WTC11 (cell line): ENCODE data around the gene IL4R. TPM values are rescaled to one million over a fixed set of nuclear protein-coding genes. Genes with fewer than 3 reads are reported as not detected.

Experiments used
- ATAC-seq: fragments of 200-7000 bp; cut with Tn5 transposase; 2 replicates; pipeline ENCODE4 v1.10.0; 2021; ENCODE audit warnings: mild to moderate bottlenecking, moderate library complexity
- CTCF ChIA-PET: fragments of 300-600 bp; sonication (Branson Sonifier 250); formaldehyde crosslinking; loops from one replicate; lab custom pipeline; 2021; ENCODE audit warnings: antibody characterized with exemption; lab: Charles Lee
- POLR2A ChIA-PET: fragments of 350-600 bp; sonication (Branson Sonifier 250); formaldehyde crosslinking; loops from one replicate; lab custom pipeline; 2021; ENCODE audit warnings: antibody characterized with exemption; lab: Charles Lee
- DNase-seq: peaks from one replicate; pipeline ENCODE4 v3.0.0; 2021; ENCODE audit warnings: low spot score
- H3K27ac Mint-ChIP-seq: 2 replicates; pipeline ENCODE4 v1.8.0; 2021; ENCODE audit warnings: mixed read lengths
- H3K27me3 Mint-ChIP-seq: 2 replicates; pipeline ENCODE4 v1.8.0; 2021; ENCODE audit warnings: low read depth, mild to moderate bottlenecking, moderate library complexity, mixed read lengths
- H3K36me3 Mint-ChIP-seq: 2 replicates; pipeline ENCODE4 v1.8.0; 2021; ENCODE audit warnings: mixed read lengths
- H3K4me1 Mint-ChIP-seq: 2 replicates; pipeline ENCODE4 v1.8.0; 2022; ENCODE audit warnings: mixed read lengths
- H3K4me3 Mint-ChIP-seq: 2 replicates; pipeline ENCODE4 v1.8.0; 2021; ENCODE audit warnings: mild to moderate bottlenecking, moderate library complexity, mixed read lengths
- H3K9me3 Mint-ChIP-seq: 2 replicates; pipeline ENCODE4 v1.8.0; 2021; ENCODE audit warnings: mixed read lengths
- CREB1 ChIP-seq: sonication (generic); formaldehyde crosslinking; IDR thresholded peaks from 2 replicates; pipeline ENCODE4 v1.8.0; 2023; ENCODE audit warnings: mild to moderate bottlenecking, missing genetic modification reagents
- IRF2 ChIP-seq: sonication (generic); formaldehyde crosslinking; IDR thresholded peaks from 2 replicates; pipeline ENCODE4 v1.8.0; 2022; ENCODE audit warnings: low read depth, missing genetic modification reagents, borderline replicate concordance
- KAT7 ChIP-seq: sonication (generic); formaldehyde crosslinking; IDR thresholded peaks from 2 replicates; pipeline ENCODE4 v1.8.1; 2023; ENCODE audit warnings: missing genetic modification reagents, mild to moderate bottlenecking, borderline replicate concordance
- MYBL2 ChIP-seq: sonication (generic); formaldehyde crosslinking; IDR thresholded peaks from 2 replicates; pipeline ENCODE4 v1.8.1; 2023; ENCODE audit warnings: mild to moderate bottlenecking, moderate library complexity, missing genetic modification reagents
- NR1H2 ChIP-seq: sonication (generic); formaldehyde crosslinking; IDR thresholded peaks from 2 replicates; pipeline ENCODE4 v1.9.0; 2021; ENCODE audit warnings: mild to moderate bottlenecking, moderate library complexity, missing genetic modification reagents
- NR2C2 ChIP-seq: sonication (generic); formaldehyde crosslinking; IDR thresholded peaks from 2 replicates; pipeline ENCODE4 v1.8.0; 2022; ENCODE audit warnings: mild to moderate bottlenecking, missing genetic modification reagents
- OVOL2 ChIP-seq: fragments of 250-450 bp; sonication (Bioruptor Pico); IDR thresholded peaks from 2 replicates; pipeline ENCODE4 v1.9.0; 2021; ENCODE audit warnings: mild to moderate bottlenecking, borderline replicate concordance
- SMAD3 ChIP-seq: sonication (generic); formaldehyde crosslinking; IDR thresholded peaks from 2 replicates; pipeline ENCODE4 v1.8.0; 2022; ENCODE audit warnings: missing genetic modification reagents, mild to moderate bottlenecking, borderline replicate concordance
- SMAD4 ChIP-seq: sonication (generic); formaldehyde crosslinking; IDR thresholded peaks from 2 replicates; pipeline ENCODE4 v1.8.0; 2022; ENCODE audit warnings: mild to moderate bottlenecking, missing genetic modification reagents
- ZNF263 ChIP-seq: sonication (generic); formaldehyde crosslinking; IDR thresholded peaks from 2 replicates; pipeline ENCODE4 v1.8.1; 2022; ENCODE audit warnings: low read depth, mild to moderate bottlenecking, moderate library complexity, missing genetic modification reagents
- ZNF317 ChIP-seq: sonication (generic); formaldehyde crosslinking; IDR thresholded peaks from 2 replicates; pipeline ENCODE4 v1.8.1; 2023; ENCODE audit warnings: low read depth, mild to moderate bottlenecking, moderate library complexity, missing genetic modification reagents, borderline replicate concordance
- ZNF423 ChIP-seq: fragments of 250-450 bp; sonication (Bioruptor Pico); IDR thresholded peaks from 2 replicates; pipeline ENCODE4 v2.1.2; 2022; ENCODE audit warnings: mild to moderate bottlenecking, moderate library complexity
- ZNF671 ChIP-seq: fragments of 250-450 bp; sonication (Bioruptor Pico); IDR thresholded peaks from 2 replicates; pipeline ENCODE4 v1.8.0; 2021; ENCODE audit warnings: mild to moderate bottlenecking
- total RNA-seq: library from RNA; stranded (reverse); gene quantifications from 3 replicates; pipeline ENCODE4 v1.2.3, GENCODE V29; 2021
- TF ChIP-seq, protein P1 (sequence below): sonication (generic); formaldehyde crosslinking; conservative IDR thresholded peaks from 2 replicates; pipeline ENCODE4 v1.8.1; 2022; ENCODE audit warnings: mild to moderate bottlenecking, missing genetic modification reagents
- TF ChIP-seq, protein P2 (sequence below): fragments of 250-450 bp; sonication (Bioruptor Pico); conservative IDR thresholded peaks from 2 replicates; pipeline ENCODE4 v1.9.0; 2021; ENCODE audit warnings: mild to moderate bottlenecking
- TF ChIP-seq, protein P3 (sequence below): sonication (generic); formaldehyde crosslinking; IDR thresholded peaks from 2 replicates; pipeline ENCODE4 v1.8.0; 2023; ENCODE audit warnings: missing genetic modification reagents, mild to moderate bottlenecking, borderline replicate concordance
- TF ChIP-seq, protein P4 (sequence below): sonication (generic); formaldehyde crosslinking; IDR thresholded peaks from 2 replicates; pipeline ENCODE4 v1.8.1; 2023; ENCODE audit warnings: mild to moderate bottlenecking, missing genetic modification reagents
- TF ChIP-seq, protein P5 (sequence below): fragments of 200-600 bp; IDR thresholded peaks from 2 replicates; pipeline ENCODE4 v1.8.0; 2022; ENCODE audit warnings: antibody characterized with exemption
- TF ChIP-seq, protein P6 (sequence below): sonication (generic); formaldehyde crosslinking; IDR thresholded peaks from 2 replicates; pipeline ENCODE4 v1.8.1; 2022; ENCODE audit warnings: mild to moderate bottlenecking, missing genetic modification reagents, moderate library complexity, borderline replicate concordance
- TF ChIP-seq, protein P7 (sequence below): sonication (generic); formaldehyde crosslinking; IDR thresholded peaks from 2 replicates; pipeline ENCODE4 v1.8.1; 2022; ENCODE audit warnings: mild to moderate bottlenecking, moderate library complexity, missing genetic modification reagents

IL4R gene
- total RNA-seq, 1 experiment from 2014 or later, result 28.7 TPM

DNA sequence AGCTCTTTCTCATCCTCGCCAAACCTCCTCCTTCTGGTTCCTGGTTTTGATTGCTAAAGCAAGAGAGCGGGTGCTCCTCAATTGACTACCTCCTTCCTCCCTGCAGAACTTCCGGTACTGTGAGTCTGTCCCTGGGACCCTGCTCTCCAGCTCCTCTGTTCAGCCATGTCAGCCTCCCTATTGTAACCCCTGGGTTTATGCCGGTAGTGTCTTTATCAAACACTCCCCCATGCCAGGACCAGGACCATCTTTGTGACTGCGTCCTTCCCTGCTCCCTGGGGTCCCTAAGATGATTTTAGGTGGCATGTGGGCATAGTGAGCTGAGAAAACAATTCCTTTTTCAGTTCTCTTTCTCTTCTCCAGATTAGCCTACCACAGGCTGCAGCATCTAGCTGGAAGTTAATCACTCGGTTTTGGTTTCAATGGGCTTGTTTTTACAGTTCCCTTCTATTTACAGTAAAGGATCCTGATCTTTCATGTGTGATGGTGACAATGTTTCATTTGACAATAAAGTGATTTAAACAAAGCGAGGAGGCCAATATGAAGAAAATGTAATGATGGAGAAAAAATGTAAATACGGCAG is 60.5 kb downstream of the IL4R start:
- ChIA-PET POLR2A (interaction anchor here (1.0 kb wide), 1 partner anchor 195 kb away, joined by 4 read pairs; no protein-coding TSS in a partner anchor), CTCF (interaction anchor here (0.6 to 3.9 kb wide), 16 partner anchors 7 to 264 kb away, joined by 3 to 50 read pairs (median 4); no protein-coding TSS in a partner anchor)
- no peak for DNase-seq
- Mint-ChIP-seq H3K4me3 (no peak overlapping the region), H3K36me3 (no peaks in the 10 kb centered on the region), H3K9me3 (peaks cover 3% of the 10 kb centered on the region; the same call in 1 of the 2 replicates), H3K27ac (no peak overlapping the region), H3K27me3 (no peaks in the 10 kb centered on the region; the same call in 1 of the 2 replicates), H3K4me1 (no peaks in the 10 kb centered on the region)
- no peak for ATAC-seq
- TF ChIP-seq MYBL2 (CRISPR knock-in tag), result no peak
- no peak for TF ChIP-seq ZNF263
- TF ChIP-seq SMAD4 (CRISPR knock-in tag), result no peak
- TF ChIP-seq, protein P1, sequence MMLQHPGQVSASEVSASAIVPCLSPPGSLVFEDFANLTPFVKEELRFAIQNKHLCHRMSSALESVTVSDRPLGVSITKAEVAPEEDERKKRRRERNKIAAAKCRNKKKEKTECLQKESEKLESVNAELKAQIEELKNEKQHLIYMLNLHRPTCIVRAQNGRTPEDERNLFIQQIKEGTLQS (CRISPR knock-in tag), result no peak
- TF ChIP-seq ZNF423 (CRISPR knock-in tag), result no peak
- no peak for TF ChIP-seq NR2C2
- no peak for TF ChIP-seq ZNF671
- TF ChIP-seq, protein P2, sequence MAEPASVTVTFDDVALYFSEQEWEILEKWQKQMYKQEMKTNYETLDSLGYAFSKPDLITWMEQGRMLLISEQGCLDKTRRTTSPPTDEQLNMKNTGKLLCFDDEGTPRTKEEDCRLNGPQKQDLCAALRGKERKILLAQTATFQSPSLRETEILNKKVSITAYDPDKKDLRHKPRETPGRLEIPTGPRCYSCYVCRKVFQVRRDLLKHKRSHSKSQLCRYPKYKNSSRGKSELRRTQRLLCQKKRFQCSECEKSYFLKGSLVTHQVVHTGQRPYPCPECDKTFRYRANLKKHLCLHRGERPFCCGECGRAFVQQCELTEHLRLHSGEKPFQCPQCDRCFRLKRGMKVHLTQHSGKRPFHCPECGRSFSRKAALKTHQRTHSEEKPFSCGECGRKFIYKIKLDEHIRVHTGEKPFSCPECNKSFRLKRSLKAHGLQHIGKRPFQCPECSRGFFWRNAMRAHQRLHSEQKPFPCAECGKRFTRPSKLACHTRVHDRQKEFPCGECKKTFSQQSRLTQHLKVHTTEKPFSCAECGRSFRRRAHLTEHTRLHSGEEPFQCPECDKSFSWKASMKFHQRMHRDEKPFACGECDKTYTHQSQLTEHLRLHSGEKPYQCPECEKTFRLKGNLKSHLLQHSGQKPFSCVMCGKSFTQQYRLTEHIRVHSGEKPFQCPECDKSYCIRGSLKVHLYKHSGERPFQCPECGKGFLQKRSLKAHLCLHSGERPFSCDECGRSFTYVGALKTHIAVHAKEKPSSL (CRISPR knock-in tag), result no peak
- TF ChIP-seq IRF2 (CRISPR knock-in tag), result no peak
- TF ChIP-seq, protein P3, sequence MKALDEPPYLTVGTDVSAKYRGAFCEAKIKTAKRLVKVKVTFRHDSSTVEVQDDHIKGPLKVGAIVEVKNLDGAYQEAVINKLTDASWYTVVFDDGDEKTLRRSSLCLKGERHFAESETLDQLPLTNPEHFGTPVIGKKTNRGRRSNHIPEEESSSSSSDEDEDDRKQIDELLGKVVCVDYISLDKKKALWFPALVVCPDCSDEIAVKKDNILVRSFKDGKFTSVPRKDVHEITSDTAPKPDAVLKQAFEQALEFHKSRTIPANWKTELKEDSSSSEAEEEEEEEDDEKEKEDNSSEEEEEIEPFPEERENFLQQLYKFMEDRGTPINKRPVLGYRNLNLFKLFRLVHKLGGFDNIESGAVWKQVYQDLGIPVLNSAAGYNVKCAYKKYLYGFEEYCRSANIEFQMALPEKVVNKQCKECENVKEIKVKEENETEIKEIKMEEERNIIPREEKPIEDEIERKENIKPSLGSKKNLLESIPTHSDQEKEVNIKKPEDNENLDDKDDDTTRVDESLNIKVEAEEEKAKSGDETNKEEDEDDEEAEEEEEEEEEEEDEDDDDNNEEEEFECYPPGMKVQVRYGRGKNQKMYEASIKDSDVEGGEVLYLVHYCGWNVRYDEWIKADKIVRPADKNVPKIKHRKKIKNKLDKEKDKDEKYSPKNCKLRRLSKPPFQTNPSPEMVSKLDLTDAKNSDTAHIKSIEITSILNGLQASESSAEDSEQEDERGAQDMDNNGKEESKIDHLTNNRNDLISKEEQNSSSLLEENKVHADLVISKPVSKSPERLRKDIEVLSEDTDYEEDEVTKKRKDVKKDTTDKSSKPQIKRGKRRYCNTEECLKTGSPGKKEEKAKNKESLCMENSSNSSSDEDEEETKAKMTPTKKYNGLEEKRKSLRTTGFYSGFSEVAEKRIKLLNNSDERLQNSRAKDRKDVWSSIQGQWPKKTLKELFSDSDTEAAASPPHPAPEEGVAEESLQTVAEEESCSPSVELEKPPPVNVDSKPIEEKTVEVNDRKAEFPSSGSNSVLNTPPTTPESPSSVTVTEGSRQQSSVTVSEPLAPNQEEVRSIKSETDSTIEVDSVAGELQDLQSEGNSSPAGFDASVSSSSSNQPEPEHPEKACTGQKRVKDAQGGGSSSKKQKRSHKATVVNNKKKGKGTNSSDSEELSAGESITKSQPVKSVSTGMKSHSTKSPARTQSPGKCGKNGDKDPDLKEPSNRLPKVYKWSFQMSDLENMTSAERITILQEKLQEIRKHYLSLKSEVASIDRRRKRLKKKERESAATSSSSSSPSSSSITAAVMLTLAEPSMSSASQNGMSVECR (CRISPR knock-in tag), result no peak
- no peak for TF ChIP-seq KAT7
- TF ChIP-seq OVOL2 (CRISPR knock-in tag), result no peak
- no peak for TF ChIP-seq SMAD3 (CRISPR knock-in tag)
- TF ChIP-seq, protein P4, sequence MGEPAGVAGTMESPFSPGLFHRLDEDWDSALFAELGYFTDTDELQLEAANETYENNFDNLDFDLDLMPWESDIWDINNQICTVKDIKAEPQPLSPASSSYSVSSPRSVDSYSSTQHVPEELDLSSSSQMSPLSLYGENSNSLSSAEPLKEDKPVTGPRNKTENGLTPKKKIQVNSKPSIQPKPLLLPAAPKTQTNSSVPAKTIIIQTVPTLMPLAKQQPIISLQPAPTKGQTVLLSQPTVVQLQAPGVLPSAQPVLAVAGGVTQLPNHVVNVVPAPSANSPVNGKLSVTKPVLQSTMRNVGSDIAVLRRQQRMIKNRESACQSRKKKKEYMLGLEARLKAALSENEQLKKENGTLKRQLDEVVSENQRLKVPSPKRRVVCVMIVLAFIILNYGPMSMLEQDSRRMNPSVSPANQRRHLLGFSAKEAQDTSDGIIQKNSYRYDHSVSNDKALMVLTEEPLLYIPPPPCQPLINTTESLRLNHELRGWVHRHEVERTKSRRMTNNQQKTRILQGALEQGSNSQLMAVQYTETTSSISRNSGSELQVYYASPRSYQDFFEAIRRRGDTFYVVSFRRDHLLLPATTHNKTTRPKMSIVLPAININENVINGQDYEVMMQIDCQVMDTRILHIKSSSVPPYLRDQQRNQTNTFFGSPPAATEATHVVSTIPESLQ (CRISPR knock-in tag), result no peak
- no peak for TF ChIP-seq NR1H2 (CRISPR knock-in tag)

DNA sequence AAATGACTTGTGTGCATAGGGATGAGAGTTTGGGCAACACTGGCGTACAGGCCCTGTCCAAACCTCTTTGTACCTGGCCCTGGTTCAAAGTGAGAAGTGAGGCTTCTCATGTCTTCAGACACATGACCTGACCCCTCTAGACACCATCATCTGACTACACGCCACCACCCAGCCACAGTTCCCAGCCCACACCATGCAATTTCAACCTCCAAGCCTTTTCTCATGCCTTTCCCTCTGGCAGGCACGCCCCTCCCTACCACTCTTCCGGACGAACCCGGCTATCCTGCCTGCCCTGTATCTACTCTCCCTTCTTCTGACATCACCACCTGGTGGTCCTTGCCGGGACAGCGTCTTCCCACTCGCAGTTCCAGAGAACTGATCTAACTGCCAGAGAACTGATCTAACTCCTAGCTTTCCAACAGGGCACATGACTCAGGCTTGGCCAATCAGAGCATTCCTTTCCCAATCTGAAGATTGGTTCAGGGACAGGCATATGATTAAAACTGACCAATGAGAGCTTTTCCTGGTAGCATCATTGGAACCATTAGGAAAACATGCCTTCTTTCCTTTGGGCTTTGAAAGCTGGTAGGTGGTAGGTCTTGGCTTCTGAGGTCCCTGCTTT is 61.1 kb downstream of the IL4R start:
- POLR2A ChIA-PET, result interaction anchor here (1.0 kb wide), 1 partner anchor 195 kb away, joined by 4 read pairs; no protein-coding TSS in a partner anchor
- H3K9me3 Mint-ChIP-seq, result peaks cover 5% of the 10 kb centered on the region
- peak; percentile 93 for DNase-seq
- TF ChIP-seq, protein P5, sequence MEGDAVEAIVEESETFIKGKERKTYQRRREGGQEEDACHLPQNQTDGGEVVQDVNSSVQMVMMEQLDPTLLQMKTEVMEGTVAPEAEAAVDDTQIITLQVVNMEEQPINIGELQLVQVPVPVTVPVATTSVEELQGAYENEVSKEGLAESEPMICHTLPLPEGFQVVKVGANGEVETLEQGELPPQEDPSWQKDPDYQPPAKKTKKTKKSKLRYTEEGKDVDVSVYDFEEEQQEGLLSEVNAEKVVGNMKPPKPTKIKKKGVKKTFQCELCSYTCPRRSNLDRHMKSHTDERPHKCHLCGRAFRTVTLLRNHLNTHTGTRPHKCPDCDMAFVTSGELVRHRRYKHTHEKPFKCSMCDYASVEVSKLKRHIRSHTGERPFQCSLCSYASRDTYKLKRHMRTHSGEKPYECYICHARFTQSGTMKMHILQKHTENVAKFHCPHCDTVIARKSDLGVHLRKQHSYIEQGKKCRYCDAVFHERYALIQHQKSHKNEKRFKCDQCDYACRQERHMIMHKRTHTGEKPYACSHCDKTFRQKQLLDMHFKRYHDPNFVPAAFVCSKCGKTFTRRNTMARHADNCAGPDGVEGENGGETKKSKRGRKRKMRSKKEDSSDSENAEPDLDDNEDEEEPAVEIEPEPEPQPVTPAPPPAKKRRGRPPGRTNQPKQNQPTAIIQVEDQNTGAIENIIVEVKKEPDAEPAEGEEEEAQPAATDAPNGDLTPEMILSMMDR, result peak; percentile 32; the same call in 1 of the 2 replicates
- TF ChIP-seq CREB1 (CRISPR knock-in tag), result no peak
- TF ChIP-seq, protein P6, sequence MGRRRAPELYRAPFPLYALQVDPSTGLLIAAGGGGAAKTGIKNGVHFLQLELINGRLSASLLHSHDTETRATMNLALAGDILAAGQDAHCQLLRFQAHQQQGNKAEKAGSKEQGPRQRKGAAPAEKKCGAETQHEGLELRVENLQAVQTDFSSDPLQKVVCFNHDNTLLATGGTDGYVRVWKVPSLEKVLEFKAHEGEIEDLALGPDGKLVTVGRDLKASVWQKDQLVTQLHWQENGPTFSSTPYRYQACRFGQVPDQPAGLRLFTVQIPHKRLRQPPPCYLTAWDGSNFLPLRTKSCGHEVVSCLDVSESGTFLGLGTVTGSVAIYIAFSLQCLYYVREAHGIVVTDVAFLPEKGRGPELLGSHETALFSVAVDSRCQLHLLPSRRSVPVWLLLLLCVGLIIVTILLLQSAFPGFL (CRISPR knock-in tag), result no peak
- TF ChIP-seq ZNF317 (CRISPR knock-in tag), result no peak
- TF ChIP-seq, protein P7, sequence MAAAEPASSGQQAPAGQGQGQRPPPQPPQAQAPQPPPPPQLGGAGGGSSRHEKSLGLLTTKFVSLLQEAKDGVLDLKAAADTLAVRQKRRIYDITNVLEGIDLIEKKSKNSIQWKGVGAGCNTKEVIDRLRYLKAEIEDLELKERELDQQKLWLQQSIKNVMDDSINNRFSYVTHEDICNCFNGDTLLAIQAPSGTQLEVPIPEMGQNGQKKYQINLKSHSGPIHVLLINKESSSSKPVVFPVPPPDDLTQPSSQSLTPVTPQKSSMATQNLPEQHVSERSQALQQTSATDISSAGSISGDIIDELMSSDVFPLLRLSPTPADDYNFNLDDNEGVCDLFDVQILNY (CRISPR knock-in tag), result no peak
- TF ChIP-seq MYBL2 (CRISPR knock-in tag), result no peak

More for the DNA sequence above, 61.1 kb downstream of the IL4R start:
- Mint-ChIP-seq H3K4me3 (no peak overlapping the region), H3K27me3 (no peaks in the 10 kb centered on the region; the same call in 1 of the 2 replicates), H3K36me3 (no peaks in the 10 kb centered on the region), H3K27ac (no peak overlapping the region), H3K4me1 (no peaks in the 10 kb centered on the region)
- CTCF ChIA-PET, result interaction anchor here (0.6 to 3.0 kb wide), 26 partner anchors 8 to 265 kb away, joined by 3 to 50 read pairs (median 4); partner anchors contain the start of gene KDM8
- ATAC-seq, result peak; percentile 100
